HepG2 (cell line): ENCODE results near the gene INPP4B. TPM values are rescaled to one million over a fixed set of nuclear protein-coding genes. Genes with fewer than 3 reads are reported as not detected.

ENCODE experiments used
- ATAC-seq: fragments of 200-7000 bp; cut with Tn5 transposase; 3 replicates; pipeline ENCODE4 v1.9.1; 2020; ENCODE audit warnings: mild to moderate bottlenecking, moderate library complexity
- BruUV-seq: library from RNA; stranded (reverse); fragments of 400-500 nt; replicated peaks from 2 replicates; lab custom pipeline; 2021; lab: Mats Ljungman, UMichigan
- CTCF ChIA-PET: fragments of 300-600 bp; formaldehyde crosslinking; extraction: SDS; loops from one replicate; lab custom pipeline; 2021; ENCODE audit warnings: low total read pairs, inconsistent platforms, low intra/inter-chr PET ratio; lab: Yijun Ruan, JAX
- POLR2A ChIA-PET: fragments of 350-600 bp; sonication (Branson Sonifier 250); formaldehyde crosslinking; loops from one replicate; lab custom pipeline; 2020; ENCODE audit warnings: antibody characterized with exemption, inconsistent platforms; lab: Yijun Ruan, JAX
- DNase-seq: peaks from one replicate; pipeline ENCODE4 v3.0.0-alpha.2; 2015; ENCODE audit warnings: low spot score
- FAIRE-seq: peaks from 3 replicates; lab custom pipeline; 2011; peaks lifted over from hg19 to GRCh38; lab: Jason Lieb, UNC
- H2AFZ ChIP-seq: one replicate; pipeline ENCODE4 v1.6.1; 2011; ENCODE audit warnings: low read length, inconsistent platforms
- H3K27ac ChIP-seq: fragments of 300-600 bp; 3 replicates; pipeline ENCODE4 v1.8.0; 2011; ENCODE audit warnings: mixed run types, mild to moderate bottlenecking, mixed read lengths, low read length, inconsistent platforms; ENCODE audit not compliant: insufficient read depth; ENCODE audit errors: extremely low read length
- H3K27me3 ChIP-seq, 2 experiments: fragments of 200-600 bp in 1 of 2; 2 replicates in 1 of 2; 3 replicates in 1 of 2; pipeline versions ENCODE4 v1.6.0 to v1.8.0; 2011; ENCODE audit warnings: low read length in 2 of 2, mild to moderate bottlenecking in 2 of 2, moderate library complexity in 2 of 2, inconsistent platforms in 1 of 2; ENCODE audit not compliant: insufficient read depth in 2 of 2, control insufficient read depth in 1 of 2
- H3K36me3 ChIP-seq, 2 experiments: fragments of 200-600 bp in 1 of 2; replicated peaks in 1 of 2; 2 replicates in 1 of 2; 3 replicates in 1 of 2; pipeline versions ENCODE4 v1.5.1 to v1.8.0; 2011; ENCODE audit warnings: low read length in 2 of 2, inconsistent platforms in 1 of 2; ENCODE audit not compliant: insufficient read depth in 2 of 2, control insufficient read depth in 1 of 2
- H3K4me1 ChIP-seq: 2 replicates; pipeline ENCODE4 v1.5.1; 2012; ENCODE audit warnings: low read length, inconsistent platforms; ENCODE audit not compliant: insufficient read depth
- H3K4me2 ChIP-seq: 2 replicates; pipeline ENCODE4 v1.6.0; 2011; ENCODE audit warnings: low read depth, low read length, inconsistent platforms
- H3K4me3 ChIP-seq, 3 experiments: fragments of 200-600 bp in 1 of 3; sonication (generic), shearing (Covaris generic) in 1 of 3; replicated peaks in 1 of 3; 2 replicates each; pipeline ENCODE4 v1.5.1; 2011 to 2016; ENCODE audit warnings: low read length in 3 of 3, inconsistent platforms in 2 of 3, low read depth in 2 of 3, mild to moderate bottlenecking in 2 of 3, control low read depth in 1 of 3, mixed read lengths in 1 of 3; ENCODE audit not compliant: insufficient read depth in 1 of 3
- H3K79me2 ChIP-seq: one replicate; pipeline ENCODE4 v1.6.1; 2011; ENCODE audit warnings: low read length, inconsistent platforms; ENCODE audit not compliant: insufficient read depth
- H3K9ac ChIP-seq: 2 replicates; pipeline ENCODE4 v1.6.0; 2011; ENCODE audit warnings: mild to moderate bottlenecking, low read depth, low read length, inconsistent platforms; ENCODE audit not compliant: insufficient read depth
- H3K9me3 ChIP-seq: 2 replicates; pipeline ENCODE4 v1.5.1; 2012; ENCODE audit warnings: mild to moderate bottlenecking, low read length
- H4K20me1 ChIP-seq: 2 replicates; pipeline ENCODE4 v1.6.0; 2011; ENCODE audit warnings: inconsistent platforms, mild to moderate bottlenecking, low read length, moderate library complexity; ENCODE audit not compliant: insufficient read depth
- EP300 ChIP-seq, 3 experiments: sonication (generic) in 1 of 3; formaldehyde crosslinking in 1 of 3; IDR thresholded peaks; 2 replicates each; pipeline versions ENCODE4 v1.5.1 to v1.6.1; 2011 to 2020; ENCODE audit warnings: low read depth in 2 of 3, low read length in 2 of 3, borderline replicate concordance in 1 of 3, improper control_type of control experiment in 1 of 3, mild to moderate bottlenecking in 1 of 3, missing genetic modification reagents in 1 of 3, moderate library complexity in 1 of 3
- NCOA2 ChIP-seq: sonication (generic); formaldehyde crosslinking; IDR thresholded peaks from 2 replicates; pipeline ENCODE4 v1.8.0; 2022; ENCODE audit warnings: inconsistent platforms
- NCOR1 ChIP-seq: fragments of 200-600 bp; sonication (generic); IDR thresholded peaks from 2 replicates; pipeline ENCODE4 v1.7.0; 2017; ENCODE audit warnings: antibody characterized with exemption, low read length, borderline replicate concordance
- TBX3 ChIP-seq: fragments of 450-650 bp; IDR thresholded peaks from 2 replicates; pipeline ENCODE4 v1.6.1; 2017; ENCODE audit warnings: antibody characterized with exemption, mild to moderate bottlenecking, inconsistent platforms, borderline replicate concordance
- TOPORS ChIP-seq: sonication (generic); formaldehyde crosslinking; IDR thresholded peaks from 2 replicates; pipeline ENCODE4 v1.8.0; 2023; ENCODE audit warnings: mild to moderate bottlenecking, missing genetic modification reagents
- ZKSCAN5 ChIP-seq: sonication (generic); formaldehyde crosslinking; IDR thresholded peaks from 2 replicates; pipeline ENCODE4 v1.5.1; 2020; ENCODE audit warnings: mild to moderate bottlenecking, missing genetic modification reagents
- ZNF124 ChIP-seq: sonication (generic); formaldehyde crosslinking; IDR thresholded peaks from 2 replicates; pipeline ENCODE4 v1.4.0; 2020; ENCODE audit warnings: missing genetic modification reagents
- ZNF589 ChIP-seq: sonication (generic); formaldehyde crosslinking; conservative IDR thresholded peaks from 2 replicates; pipeline ENCODE4 v1.8.0; 2022; ENCODE audit warnings: mild to moderate bottlenecking, moderate library complexity, missing genetic modification reagents
- WGBS: methylation state at CpG from one replicate; pipeline ENCODE4 v1.1.6; 2017; ENCODE audit warnings: low lambda C conversion rate; 5-methylcytosine and 5-hydroxymethylcytosine counted together
- in situ Hi-C: cut with HindIII; loops from 2 replicates; pipeline ENCODE4 v1.10.0; 2017; ENCODE audit warnings: low pct_unique_long_range_greater_than_20kb; ENCODE audit not compliant: extremely low pct_ligation_motif_present
- intact Hi-C: fragments of 100-400 bp; cut with micrococcal nuclease; formaldehyde crosslinking; loops from one replicate; pipeline ENCODE4 v1.10.0; 2022; ENCODE audit not compliant: unreplicated experiment
- polyA plus RNA-seq, 8 experiments: library from polyadenylated mRNA; depleted of rRNA in 3 of 8; stranded (reverse) in 7 of 8; unstranded in 1 of 8; fragments of >200 nt; fragmentation: Illumina TruSeq in 4 of 8; extraction: Trizol in 4 of 8; gene quantifications; 2 replicates each; pipeline versions ENCODE4 v1.2.1 to v1.2.3, GENCODE V29; 2011 to 2016; ENCODE audit warnings: low read depth in 4 of 8, missing spikeins in 1 of 8, mixed read lengths in 1 of 8; ENCODE audit not compliant: insufficient read depth in 1 of 8
- total RNA-seq, 5 experiments: library from RNA; depleted of rRNA; stranded (reverse); fragments of >200 nt; fragmentation: Illumina TruSeq; extraction: Trizol; gene quantifications; 2 replicates each; pipeline ENCODE4 v1.2.3, GENCODE V29; 2016; ENCODE audit warnings: low read depth in 1 of 5
- TF ChIP-seq, protein P1 (sequence below): sonication (generic); formaldehyde crosslinking; IDR thresholded peaks from 2 replicates; pipeline ENCODE4 v1.5.0; 2020; ENCODE audit warnings: missing genetic modification reagents
- TF ChIP-seq, protein P2 (sequence below): sonication (generic); formaldehyde crosslinking; IDR thresholded peaks from 2 replicates; pipeline ENCODE4 v1.5.0; 2020; ENCODE audit warnings: missing genetic modification reagents, mild to moderate bottlenecking, borderline replicate concordance
- TF ChIP-seq, protein P3 (sequence below): sonication (generic); formaldehyde crosslinking; IDR thresholded peaks from 2 replicates; pipeline ENCODE4 v1.4.0; 2020; ENCODE audit warnings: mild to moderate bottlenecking, missing genetic modification reagents

INPP4B gene
- total and polyA plus RNA-seq, 2 of the 13 experiments (the other 11 are each of a cell fraction or from before 2014, with no cell fraction given) = not detected

DNA sequence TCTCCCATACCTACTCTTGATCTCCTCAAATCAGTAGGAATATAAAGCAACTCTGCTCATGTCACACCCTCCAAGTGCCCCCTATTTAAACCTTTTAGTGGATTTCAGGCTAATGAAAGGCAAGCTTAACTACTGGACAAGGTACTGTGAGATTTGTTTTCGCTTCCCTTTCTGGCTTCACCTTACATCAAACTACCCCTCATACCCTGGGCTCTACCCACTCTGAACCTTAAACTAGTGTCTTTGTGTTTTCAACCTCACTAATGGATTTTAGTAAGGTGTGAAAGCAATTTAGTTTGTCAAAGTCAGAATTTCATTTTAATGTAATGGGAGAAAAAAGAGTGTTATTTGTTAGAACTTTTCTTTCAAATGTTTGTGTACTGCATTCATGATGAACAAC lies 291.7 kb downstream of the INPP4B start:
- CTCF ChIA-PET = no interaction called here
- BruUV-seq = no TSS peak
- DNase-seq (no peak), FAIRE-seq (no peak), ATAC-seq (no peak)
- H3K9me3 ChIP-seq = no peaks in the 10 kb centered on the region
- no peak overlapping the region for H3K27ac ChIP-seq
- H3K4me1 ChIP-seq = no peaks in the 10 kb centered on the region
- no peak for TF ChIP-seq NCOR1
- TF ChIP-seq, protein P1, sequence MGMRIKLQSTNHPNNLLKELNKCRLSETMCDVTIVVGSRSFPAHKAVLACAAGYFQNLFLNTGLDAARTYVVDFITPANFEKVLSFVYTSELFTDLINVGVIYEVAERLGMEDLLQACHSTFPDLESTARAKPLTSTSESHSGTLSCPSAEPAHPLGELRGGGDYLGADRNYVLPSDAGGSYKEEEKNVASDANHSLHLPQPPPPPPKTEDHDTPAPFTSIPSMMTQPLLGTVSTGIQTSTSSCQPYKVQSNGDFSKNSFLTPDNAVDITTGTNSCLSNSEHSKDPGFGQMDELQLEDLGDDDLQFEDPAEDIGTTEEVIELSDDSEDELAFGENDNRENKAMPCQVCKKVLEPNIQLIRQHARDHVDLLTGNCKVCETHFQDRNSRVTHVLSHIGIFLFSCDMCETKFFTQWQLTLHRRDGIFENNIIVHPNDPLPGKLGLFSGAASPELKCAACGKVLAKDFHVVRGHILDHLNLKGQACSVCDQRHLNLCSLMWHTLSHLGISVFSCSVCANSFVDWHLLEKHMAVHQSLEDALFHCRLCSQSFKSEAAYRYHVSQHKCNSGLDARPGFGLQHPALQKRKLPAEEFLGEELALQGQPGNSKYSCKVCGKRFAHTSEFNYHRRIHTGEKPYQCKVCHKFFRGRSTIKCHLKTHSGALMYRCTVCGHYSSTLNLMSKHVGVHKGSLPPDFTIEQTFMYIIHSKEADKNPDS (CRISPR knock-in tag) = no peak
- TF ChIP-seq ZKSCAN5 (CRISPR knock-in tag) = no peak
- TF ChIP-seq NCOA2 = no peak
- no peak for TF ChIP-seq EP300 (IDR thresholded peaks at IDR 0.05; ENCODE audit: low read depth in 2 of 2, low read length in 2 of 2)
- TF ChIP-seq EP300 (CRISPR knock-in tag; IDR thresholded peaks at IDR 0.05; ENCODE audit: borderline replicate concordance) = no peak
- TF ChIP-seq, protein P2, sequence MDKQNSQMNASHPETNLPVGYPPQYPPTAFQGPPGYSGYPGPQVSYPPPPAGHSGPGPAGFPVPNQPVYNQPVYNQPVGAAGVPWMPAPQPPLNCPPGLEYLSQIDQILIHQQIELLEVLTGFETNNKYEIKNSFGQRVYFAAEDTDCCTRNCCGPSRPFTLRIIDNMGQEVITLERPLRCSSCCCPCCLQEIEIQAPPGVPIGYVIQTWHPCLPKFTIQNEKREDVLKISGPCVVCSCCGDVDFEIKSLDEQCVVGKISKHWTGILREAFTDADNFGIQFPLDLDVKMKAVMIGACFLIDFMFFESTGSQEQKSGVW = no peak
- no peak for TF ChIP-seq ZNF124 (CRISPR knock-in tag)
- TF ChIP-seq ZNF589 = no peak
- TF ChIP-seq TOPORS (CRISPR knock-in tag) = no peak
- TF ChIP-seq TBX3 = no peak
- TF ChIP-seq, protein P3, sequence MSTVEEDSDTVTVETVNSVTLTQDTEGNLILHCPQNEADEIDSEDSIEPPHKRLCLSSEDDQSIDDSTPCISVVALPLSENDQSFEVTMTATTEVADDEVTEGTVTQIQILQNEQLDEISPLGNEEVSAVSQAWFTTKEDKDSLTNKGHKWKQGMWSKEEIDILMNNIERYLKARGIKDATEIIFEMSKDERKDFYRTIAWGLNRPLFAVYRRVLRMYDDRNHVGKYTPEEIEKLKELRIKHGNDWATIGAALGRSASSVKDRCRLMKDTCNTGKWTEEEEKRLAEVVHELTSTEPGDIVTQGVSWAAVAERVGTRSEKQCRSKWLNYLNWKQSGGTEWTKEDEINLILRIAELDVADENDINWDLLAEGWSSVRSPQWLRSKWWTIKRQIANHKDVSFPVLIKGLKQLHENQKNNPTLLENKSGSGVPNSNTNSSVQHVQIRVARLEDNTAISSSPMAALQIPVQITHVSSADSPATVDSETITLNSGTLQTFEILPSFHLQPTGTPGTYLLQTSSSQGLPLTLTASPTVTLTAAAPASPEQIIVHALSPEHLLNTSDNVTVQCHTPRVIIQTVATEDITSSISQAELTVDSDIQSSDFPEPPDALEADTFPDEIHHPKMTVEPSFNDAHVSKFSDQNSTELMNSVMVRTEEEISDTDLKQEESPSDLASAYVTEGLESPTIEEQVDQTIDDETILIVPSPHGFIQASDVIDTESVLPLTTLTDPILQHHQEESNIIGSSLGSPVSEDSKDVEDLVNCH = no peak
- 0% methylated on average over 1 of the region's 1 CpG for WGBS
- POLR2A ChIA-PET = no interaction called here
- no peak overlapping the region for H2AFZ ChIP-seq
- no peak overlapping the region for H3K9ac ChIP-seq
- no peak overlapping the region for H3K4me2 ChIP-seq
- H3K27me3 ChIP-seq = no peaks in the 10 kb centered on the region
- no peaks in the 10 kb centered on the region for H3K79me2 ChIP-seq
- H3K4me3 ChIP-seq = no peak overlapping the region
- no peaks in the 10 kb centered on the region for H3K36me3 ChIP-seq
- in situ Hi-C loops (no loop called here), intact Hi-C loops (no loop called here)
- H4K20me1 ChIP-seq = no peaks in the 10 kb centered on the region
